T-helper 17 cell (primary cell): Measurements from ENCODE around the gene TLDC2. TPM values are rescaled to one million over a fixed set of nuclear protein-coding genes. Genes with fewer than 3 reads are reported as not detected.
"Not testable (repeated sequence)": the region's sequence is repeated elsewhere in the genome, so short reads cannot be mapped to it uniquely, and the experiment has no call there.

ENCODE experiments used
- ATAC-seq: fragments of 150-1000 bp; cut with Tn5 transposase; 2 replicates; pipeline ENCODE4 v1.10.0; 2021; ENCODE audit warnings: mild to moderate bottlenecking, moderate library complexity
- DNase-seq, 3 donors: peaks; one replicate each; pipeline versions ENCODE4 v3.0.0 to v3.0.0-alpha.2; 2020 to 2021
- H3K9me3 ChIP-seq: one replicate; pipeline ENCODE4 v1.7.0; 2013; ENCODE audit warnings: low read length, mild to moderate bottlenecking; ENCODE audit not compliant: control insufficient read depth, poor library complexity, severe bottlenecking
- H3K27ac Mint-ChIP-seq: one replicate; pipeline ENCODE4 v1.8.0; 2022; ENCODE audit warnings: mild to moderate bottlenecking, moderate library complexity, mixed read lengths
- H3K27me3 Mint-ChIP-seq: one replicate; pipeline ENCODE4 v1.8.0; 2022; ENCODE audit warnings: mixed read lengths
- H3K36me3 Mint-ChIP-seq: one replicate; pipeline ENCODE4 v1.8.0; 2022; ENCODE audit warnings: low read depth, mixed read lengths
- H3K4me1 Mint-ChIP-seq: one replicate; pipeline ENCODE4 v1.8.0; 2022; ENCODE audit warnings: mild to moderate bottlenecking, mixed read lengths
- H3K4me3 Mint-ChIP-seq: one replicate; pipeline ENCODE4 v1.8.0; 2022; ENCODE audit warnings: mild to moderate bottlenecking, moderate library complexity, mixed read lengths
- total RNA-seq, 4 donors: library from RNA in 2 of 4; stranded (reverse) in 2 of 4; gene quantifications; one replicate each; pipeline ENCODE4 v1.2.3 and lab custom pipeline; 2022 to 2026

TLDC2 gene
- total RNA-seq, 2 donors from 2014 or later = not detected

GRCh38 chr20:36886859-36887751 is 11.2 kb downstream of the TLDC2 start:
- no peaks in the 10 kb centered on the region for H3K9me3 ChIP-seq
- DNase-seq = peak; percentile 56 to 75 (median 57)
- Mint-ChIP-seq H3K36me3 (peaks cover 1% of the 10 kb centered on the region), H3K4me1 (peaks cover 21% of the 10 kb centered on the region), H3K4me3 (no peak overlapping the region), H3K27ac (peak overlapping the region; percentile 60), H3K27me3 (no peaks in the 10 kb centered on the region)
- peak; percentile 91 for ATAC-seq

DNA sequence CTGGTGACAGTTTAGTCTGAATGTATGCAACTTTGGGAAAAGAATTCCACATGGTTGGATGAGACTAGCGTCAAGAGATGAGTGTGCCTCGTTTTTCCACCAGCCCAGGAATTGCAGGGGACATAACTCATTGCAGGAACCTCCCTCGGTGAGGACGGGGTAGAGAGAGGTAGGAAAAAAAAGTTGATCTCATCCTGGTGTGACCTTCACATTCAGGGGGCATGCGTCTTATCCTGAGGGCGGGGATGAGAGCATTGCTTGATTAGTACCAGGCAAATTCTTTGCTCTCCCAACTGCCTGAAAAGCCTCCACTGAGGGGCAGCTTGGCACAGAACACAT is 11.8 kb downstream of the TLDC2 start:
- no peak for ATAC-seq
- peaks cover 3% of the 10 kb centered on the region for H3K36me3 Mint-ChIP-seq
- no peak overlapping the region for H3K4me3 Mint-ChIP-seq
- H3K9me3 ChIP-seq = no peaks in the 10 kb centered on the region
- H3K27me3 Mint-ChIP-seq = no peaks in the 10 kb centered on the region
- H3K27ac Mint-ChIP-seq = peak overlapping the region; percentile 60
- DNase-seq = no peak
- peaks cover 22% of the 10 kb centered on the region for H3K4me1 Mint-ChIP-seq

DNA sequence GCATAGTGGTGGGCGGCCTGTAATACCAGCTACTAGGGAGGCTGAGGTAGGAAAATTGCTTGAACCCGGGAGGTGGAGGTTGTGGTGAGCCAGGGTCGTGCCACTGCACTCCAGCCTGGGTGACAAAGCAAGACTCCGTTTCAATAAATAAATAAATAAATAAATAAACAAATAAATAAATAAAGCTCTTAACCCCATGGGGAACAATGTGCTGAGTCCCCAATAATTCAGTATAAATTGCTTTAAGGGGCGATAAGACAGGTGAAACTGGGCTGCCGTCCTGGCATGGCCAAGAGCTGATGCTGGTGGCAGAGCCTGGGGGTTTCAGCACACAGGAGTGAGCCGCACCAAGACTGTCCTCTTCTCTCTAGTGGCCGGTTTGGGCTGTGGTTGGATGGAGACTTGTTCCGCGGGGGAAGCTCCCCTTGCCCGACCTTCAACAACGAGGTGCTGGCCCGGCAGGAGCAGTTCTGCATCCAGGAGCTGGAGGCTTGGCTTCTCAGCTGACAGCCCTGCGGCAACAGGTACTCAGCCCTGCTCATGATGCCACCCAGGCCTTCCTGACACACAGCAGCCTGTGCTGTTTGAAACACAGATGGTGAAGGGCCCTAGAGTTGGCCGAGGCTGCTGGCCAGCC is 13.1 kb downstream of the TLDC2 start:
- no peak for DNase-seq
- H3K4me1 Mint-ChIP-seq = peaks cover 20% of the 10 kb centered on the region
- no peaks in the 10 kb centered on the region for H3K27me3 Mint-ChIP-seq
- H3K9me3 ChIP-seq = no peaks in the 10 kb centered on the region
- H3K27ac Mint-ChIP-seq = no peak overlapping the region
- peaks cover 3% of the 10 kb centered on the region for H3K36me3 Mint-ChIP-seq
- ATAC-seq = no peak
- H3K4me3 Mint-ChIP-seq = no peak overlapping the region

DNA sequence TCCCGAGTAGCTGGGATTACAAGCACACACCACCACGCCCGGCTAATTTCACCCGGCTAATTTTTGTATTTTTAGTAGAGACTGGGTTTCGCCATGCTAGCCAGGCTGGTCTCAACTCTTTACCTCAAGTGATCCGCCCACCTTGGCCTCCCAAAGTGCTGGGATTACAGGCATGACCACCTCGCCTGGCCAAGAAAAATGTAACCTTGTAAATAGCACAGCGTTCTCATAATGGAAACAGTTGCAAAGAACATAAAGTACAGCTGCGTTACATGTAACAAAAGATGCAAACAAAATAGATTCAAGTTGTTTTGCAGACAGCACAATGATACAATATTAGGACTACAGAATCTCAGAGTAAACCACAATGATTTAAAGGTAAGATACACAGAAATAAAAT is 14.6 kb downstream of the TLDC2 start:
- H3K9me3 ChIP-seq = no peaks in the 10 kb centered on the region
- Mint-ChIP-seq H3K27ac (no peak overlapping the region), H3K4me1 (peaks cover 27% of the 10 kb centered on the region), H3K36me3 (peaks cover 9% of the 10 kb centered on the region), H3K4me3 (no peak overlapping the region), H3K27me3 (no peaks in the 10 kb centered on the region)
- DNase-seq (no peak), ATAC-seq (no peak)

- no peaks in the 10 kb centered on the region for H3K9me3 ChIP-seq
- Mint-ChIP-seq H3K27me3 (no peaks in the 10 kb centered on the region), H3K4me3 (no peak overlapping the region), H3K27ac (no peak overlapping the region), H3K4me1 (peaks cover 24% of the 10 kb centered on the region), H3K36me3 (peaks cover 9% of the 10 kb centered on the region)
- DNase-seq (no peak), ATAC-seq (no peak)
Observed at GRCh38 chr20:36891211-36891610, 15.3 kb downstream of the TLDC2 start.

DNA sequence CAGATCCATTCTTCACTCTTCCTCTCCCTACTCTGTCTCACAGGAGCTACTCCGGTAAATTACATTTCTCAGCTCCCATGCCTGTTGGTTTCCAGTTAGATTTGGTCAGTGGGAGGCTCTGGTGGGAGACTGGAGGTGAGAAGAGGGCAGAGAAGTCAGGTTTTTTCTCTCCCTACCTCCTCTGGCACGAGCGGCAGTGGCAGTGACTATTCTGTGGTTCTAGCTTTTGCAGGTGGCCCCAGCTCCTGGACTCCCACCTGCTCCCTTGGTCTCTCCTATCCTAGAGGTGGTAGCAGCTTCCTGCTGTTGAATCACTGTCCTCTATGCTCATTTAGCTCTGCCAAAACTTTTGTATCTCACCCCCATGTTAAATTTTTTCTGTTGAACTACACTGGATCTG is 17.9 kb downstream of the TLDC2 start:
- Mint-ChIP-seq H3K27ac (no peak overlapping the region), H3K27me3 (no peaks in the 10 kb centered on the region), H3K4me1 (peaks cover 19% of the 10 kb centered on the region), H3K4me3 (no peak overlapping the region), H3K36me3 (peaks cover 13% of the 10 kb centered on the region)
- H3K9me3 ChIP-seq = no peaks in the 10 kb centered on the region
- ATAC-seq (no peak), DNase-seq (no peak)

- peaks cover 22% of the 10 kb centered on the region for H3K4me1 Mint-ChIP-seq
- H3K4me3 Mint-ChIP-seq = no peak overlapping the region
- H3K27ac Mint-ChIP-seq = peak overlapping the region; percentile 75
- ATAC-seq = no peak
- H3K9me3 ChIP-seq = no peaks in the 10 kb centered on the region
- peaks cover 16% of the 10 kb centered on the region for H3K36me3 Mint-ChIP-seq
- DNase-seq = no peak
- H3K27me3 Mint-ChIP-seq = no peaks in the 10 kb centered on the region
Observed at GRCh38 chr20:36895036-36895435, 19.1 kb downstream of the TLDC2 start.

- H3K27ac Mint-ChIP-seq = peak overlapping the region; percentile 63
- H3K27me3 Mint-ChIP-seq = no peaks in the 10 kb centered on the region
- no peak for DNase-seq
- H3K4me3 Mint-ChIP-seq = no peak overlapping the region
- no peaks in the 10 kb centered on the region for H3K9me3 ChIP-seq
- ATAC-seq = no peak
- peaks cover 8% of the 10 kb centered on the region for H3K4me1 Mint-ChIP-seq
- peaks cover 7% of the 10 kb centered on the region for H3K36me3 Mint-ChIP-seq
Observed at GRCh38 chr20:36904690-36905089, 28.8 kb downstream of the TLDC2 start.

DNA sequence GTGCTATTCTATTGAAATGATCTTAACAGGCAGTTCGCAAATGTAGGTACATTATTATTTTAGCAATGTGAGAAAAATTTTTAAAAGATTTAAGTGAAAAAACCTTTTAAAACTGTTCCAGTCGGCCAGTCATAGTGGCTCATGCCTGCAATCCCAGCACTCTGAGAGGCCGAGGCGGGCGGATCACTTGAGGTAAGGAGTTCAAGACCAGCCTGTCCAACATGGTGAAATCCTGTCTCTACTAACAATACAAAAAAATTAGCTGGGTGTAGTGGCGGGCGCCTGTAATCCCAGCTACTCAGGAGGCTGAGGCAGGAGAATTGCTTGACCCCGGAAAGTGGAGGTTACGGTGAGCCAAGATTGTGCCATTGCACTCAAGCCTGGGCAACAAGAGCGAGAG is 29.6 kb downstream of the TLDC2 start:
- peak overlapping the region; percentile 63 for H3K27ac Mint-ChIP-seq
- H3K36me3 Mint-ChIP-seq = not testable (repeated sequence)

GRCh38 chr20:36906086-36906485 is 30.1 kb downstream of the TLDC2 start:
- not testable (repeated sequence) for H3K4me3 Mint-ChIP-seq, H3K36me3 Mint-ChIP-seq, H3K27ac Mint-ChIP-seq, H3K9me3 ChIP-seq, DNase-seq, ATAC-seq, H3K27me3 Mint-ChIP-seq, H3K4me1 Mint-ChIP-seq

More for the DNA sequence above, 29.6 kb downstream of the TLDC2 start:
- not testable (repeated sequence) for ATAC-seq, H3K4me3 Mint-ChIP-seq, H3K27me3 Mint-ChIP-seq, DNase-seq, H3K9me3 ChIP-seq, H3K4me1 Mint-ChIP-seq

DNA sequence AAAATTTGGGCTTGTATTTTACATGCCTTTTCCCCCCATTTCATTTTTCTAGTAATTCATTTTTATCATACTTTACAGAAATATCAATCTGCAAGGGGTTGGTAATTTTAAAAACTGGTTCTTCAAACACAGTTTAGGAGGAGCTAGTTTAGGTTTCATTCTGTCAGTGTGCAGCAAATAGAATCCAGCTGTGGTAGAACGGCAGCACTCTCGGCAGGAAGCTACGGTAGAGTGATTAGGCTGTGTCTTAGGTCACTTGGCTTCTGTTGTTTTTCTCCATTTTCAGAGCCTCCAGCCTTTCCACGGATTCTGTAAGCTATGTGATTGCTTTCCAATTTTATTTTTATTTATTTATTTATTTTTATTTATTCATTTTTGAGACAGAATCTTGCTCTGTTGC is 32.7 kb downstream of the TLDC2 start:
- H3K9me3 ChIP-seq = no peaks in the 10 kb centered on the region
- H3K27ac Mint-ChIP-seq = no peak overlapping the region
- H3K27me3 Mint-ChIP-seq = no peaks in the 10 kb centered on the region
- no peak overlapping the region for H3K4me3 Mint-ChIP-seq
- no peak for DNase-seq
- no peak for ATAC-seq
- peaks cover 2% of the 10 kb centered on the region for H3K4me1 Mint-ChIP-seq
- H3K36me3 Mint-ChIP-seq = peaks cover 4% of the 10 kb centered on the region

GRCh38 chr20:36916199-36916598 is 40.3 kb downstream of the TLDC2 start:
- peaks cover 2% of the 10 kb centered on the region for H3K4me1 Mint-ChIP-seq
- ATAC-seq = no peak
- no peak for DNase-seq
- peak overlapping the region; percentile 11 for H3K27ac Mint-ChIP-seq
- no peaks in the 10 kb centered on the region for H3K27me3 Mint-ChIP-seq
- H3K4me3 Mint-ChIP-seq = no peak overlapping the region
- peaks cover 4% of the 10 kb centered on the region for H3K36me3 Mint-ChIP-seq
- H3K9me3 ChIP-seq = no peaks in the 10 kb centered on the region

DNA sequence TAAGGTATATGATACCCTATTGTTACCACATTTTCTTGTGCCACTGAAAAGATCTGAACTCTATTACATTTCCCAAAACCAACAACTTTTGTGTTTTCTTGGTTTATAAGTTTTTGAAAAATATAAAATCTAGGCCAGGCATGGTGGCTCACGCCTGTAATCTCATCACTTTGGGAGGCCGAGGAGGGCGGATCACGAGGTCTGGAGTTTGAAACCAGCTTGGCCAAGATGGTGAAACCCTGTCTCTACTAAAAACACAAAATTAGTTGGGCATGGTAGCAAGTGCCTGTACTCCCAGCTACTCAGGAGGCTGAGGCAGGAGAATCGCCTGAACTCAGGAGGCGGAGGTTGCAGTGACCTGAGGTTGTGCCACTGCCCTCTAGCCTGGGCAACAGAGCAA is 41.3 kb downstream of the TLDC2 start:
- Mint-ChIP-seq H3K4me1 (peaks cover 2% of the 10 kb centered on the region), H3K27me3 (no peaks in the 10 kb centered on the region), H3K27ac (peak overlapping the region; percentile 11), H3K36me3 (peaks cover 2% of the 10 kb centered on the region), H3K4me3 (no peak overlapping the region)
- ATAC-seq (no peak), DNase-seq (no peak)
- H3K9me3 ChIP-seq = no peaks in the 10 kb centered on the region

- no peaks in the 10 kb centered on the region for H3K9me3 ChIP-seq
- Mint-ChIP-seq H3K27ac (no peak overlapping the region), H3K36me3 (no peaks in the 10 kb centered on the region), H3K4me3 (no peak overlapping the region), H3K27me3 (no peaks in the 10 kb centered on the region), H3K4me1 (peaks cover 2% of the 10 kb centered on the region)
- ATAC-seq = no peak
- DNase-seq = no peak
Observed at GRCh38 chr20:36917943-36918342, 42.0 kb downstream of the TLDC2 start.
